Measurements from ENCODE around the gene KCNH5. TPM values are rescaled to one million over a fixed set of nuclear protein-coding genes. Genes with fewer than 3 reads are reported as not detected.

Gene KCNH5
- total and polyA plus RNA-seq, 2 of the 13 experiments (the other 11 are each of a cell fraction or from before 2014, with no cell fraction given) = not detected

- H3K4me2 ChIP-seq (ENCODE audit: low read depth, low read length) = no peak overlapping the region
- in situ Hi-C loops (cut with HindIII; ENCODE audit: extremely low pct_ligation_motif_present, low pct_unique_long_range_greater_than_20kb) = no loop called here
- no peaks in the 10 kb centered on the region for H3K9me3 ChIP-seq (ENCODE audit: low read length)
- 1% methylated on average over 4 of the region's 4 CpGs for WGBS (ENCODE audit: low lambda C conversion rate)
- BruUV-seq (replicated peaks) = no TSS peak
- H4K20me1 ChIP-seq (ENCODE audit: insufficient read depth, low read length) = no peaks in the 10 kb centered on the region
- ATAC-seq (no peak), FAIRE-seq (no peak), DNase-seq (ENCODE audit: low spot score) (no peak)
- H3K27ac ChIP-seq (ENCODE audit: extremely low read length, insufficient read depth, low read length) = no peak overlapping the region
- no peak for TF ChIP-seq ZNF30 (CRISPR knock-in tag; IDR thresholded peaks at IDR 0.05)
- no peak for TF ChIP-seq POLR2A (IDR thresholded peaks at IDR 0.05; ENCODE audit: insufficient read depth in 1 of 2, low read depth in 2 of 2, low read length in 2 of 2)
- no peak for TF ChIP-seq ZNF329 (CRISPR knock-in tag; IDR thresholded peaks at IDR 0.05; ENCODE audit: low read depth)
- no peak for TF ChIP-seq PHF8 (CRISPR knock-in tag; IDR thresholded peaks at IDR 0.05)
- TF ChIP-seq ZNF441 (CRISPR knock-in tag; IDR thresholded peaks at IDR 0.05; ENCODE audit: borderline replicate concordance) = no peak
- TF ChIP-seq MAFK (conservative IDR thresholded peaks at IDR 0.05 in 1 of 2, IDR thresholded peaks at IDR 0.05 in 1 of 2; ENCODE audit: low read length in 2 of 2) = peak; percentile 54 to 80
- TF ChIP-seq HNRNPK (IDR thresholded peaks at IDR 0.05; ENCODE audit: low read depth, low read length, poor library complexity, severe bottlenecking) = no peak
- no peak for TF ChIP-seq KDM1A (CRISPR knock-in tag; IDR thresholded peaks at IDR 0.05)
- peak; percentile 69 for TF ChIP-seq MAFF (IDR thresholded peaks at IDR 0.05; ENCODE audit: low read depth, low read length)
- no peak for TF ChIP-seq ZNF839 (CRISPR knock-in tag; IDR thresholded peaks at IDR 0.05; ENCODE audit: borderline replicate concordance)
- TF ChIP-seq FOXP4 (CRISPR knock-in tag; IDR thresholded peaks at IDR 0.05) = no peak
- no peak overlapping the region for H2AFZ ChIP-seq (ENCODE audit: low read length)
- no peaks in the 10 kb centered on the region for H3K79me2 ChIP-seq (ENCODE audit: insufficient read depth, low read length)
- H3K4me3 ChIP-seq (replicated peaks in 1 of 3; ENCODE audit: insufficient read depth in 1 of 3, low read depth in 2 of 3, low read length in 3 of 3) = no peak overlapping the region
- H3K36me3 ChIP-seq (replicated peaks in 1 of 2; ENCODE audit: control insufficient read depth in 1 of 2, insufficient read depth in 2 of 2, low read length in 2 of 2) = no peaks in the 10 kb centered on the region
- H3K27me3 ChIP-seq (ENCODE audit: control insufficient read depth in 1 of 2, insufficient read depth in 2 of 2, low read length in 2 of 2) = no peaks in the 10 kb centered on the region; a peak in 1 of 5 replicates
- intact Hi-C loops (cut with micrococcal nuclease; ENCODE audit: unreplicated experiment) = no loop called here
- H3K4me1 ChIP-seq (ENCODE audit: insufficient read depth, low read length) = no peaks in the 10 kb centered on the region
- H3K9ac ChIP-seq (ENCODE audit: insufficient read depth, low read depth, low read length) = no peak overlapping the region
- CTCF ChIA-PET (ENCODE audit: low intra/inter-chr PET ratio, low total read pairs) = no interaction called here
- POLR2A ChIA-PET = no interaction called here
These were observed 106.5 kb downstream of the KCNH5 start for GRCh38 chr14:62938778-62939177.
